Inferior parietal cortex (tissue), 1 donor: ENCODE measurements around the gene DENND6A.

ENCODE experiments used
- DNase-seq: peaks from one replicate; pipeline ENCODE4 v3.0.0-alpha.2; 2016; ENCODE audit errors: extremely low spot score

The DENND6A gene

GRCh38 chr3:57577801-57578200 is 115.1 kb downstream of the DENND6A start:
- DNase-seq = no peak

- DNase-seq = no peak
Measured at GRCh38 chr3:57575966-57576626, 116.8 kb downstream of the DENND6A start.
